ENCODE results near the gene TINAG.

- TF ChIP-seq YY1 (IDR thresholded peaks at IDR 0.05; ENCODE audit: insufficient read depth, insufficient read length) (no peak), ZNF274 (IDR thresholded peaks at IDR 0.05; ENCODE audit: low read depth, low read length) (no peak)
Observed at GRCh38 chr6:54361734-54362133, 53.5 kb downstream of the TINAG start.
